Measurements from ENCODE around the gene ACTR2.
A peak's percentile ranks its signal among the peaks of the same experiment; 100 is the strongest.

The ACTR2 gene

GRCh38 chr2:65227456-65228262 is at the start of gene ACTR2:
TSS of gene ACTR2 (plus strand) at chr2:65227831. CDS start at chr2:65227910, 79 bp downstream.
- ChIA-PET POLR2A (interaction anchor here (0.6 to 1.6 kb wide), 34 partner anchors 8 to 1173 kb away, joined by 3 to 29 read pairs (median 4); partner anchors contain the start of genes CEP68, RAB1A and SERTAD2), CTCF (interaction anchor here (0.9 kb wide), 1 partner anchor 37 kb away, joined by 3 read pairs; no protein-coding TSS in a partner anchor)
- H3K9me3 ChIP-seq (ENCODE audit: control insufficient read depth, insufficient read depth, low read depth, low read length) = no peaks in the 10 kb centered on the region
- 0 out of 2 replicates have a peak, but pooled peaks cover 8% of the 10 kb centered on the region for H3K4me1 ChIP-seq (ENCODE audit: control insufficient read depth, insufficient read depth, low read length)
- peak within 1 kb of the TSS; percentile 86 for H3K27ac ChIP-seq (ENCODE audit: extremely low read depth, low read depth, low read length)
- peak within 1 kb of the TSS; percentile 95 for H3K4me3 ChIP-seq (ENCODE audit: low read depth, low read length)
- peaks cover 0 to 10% of the 10 kb centered on the region in 2 experiments; a peak in 1 of 3 replicates for H3K36me3 ChIP-seq (ENCODE audit: control insufficient read depth in 2 of 2, insufficient read depth in 1 of 2, low read length in 2 of 2)
- TF ChIP-seq SP7 (tag by site-specific recombination; IDR thresholded peaks at IDR 0.05) (0 out of 2 replicates have a peak, but pooled peaks have one; percentile 39), GLIS2 (tag by site-specific recombination; IDR thresholded peaks at IDR 0.05) (peak; percentile 72), KLF17 (tag by site-specific recombination; IDR thresholded peaks at IDR 0.05) (0 out of 2 replicates have a peak, but pooled peaks have one; percentile 49), SP3 (tag by site-specific recombination; IDR thresholded peaks at IDR 0.05) (peak; percentile 88), SP2 (tag by site-specific recombination; IDR thresholded peaks at IDR 0.05) (peak; percentile 96), ZNF148 (tag by site-specific recombination; IDR thresholded peaks at IDR 0.05; ENCODE audit: borderline replicate concordance) (no peak), ZNF138 (tag by site-specific recombination; IDR thresholded peaks at IDR 0.05; ENCODE audit: borderline replicate concordance) (no peak), KLF8 (tag by site-specific recombination; IDR thresholded peaks at IDR 0.05) (peak; percentile 74), ZBTB26 (tag by site-specific recombination; optimal IDR thresholded peaks at IDR 0.05) (peak; percentile 77), ZNF76 (tag by site-specific recombination; IDR thresholded peaks at IDR 0.05; ENCODE audit: borderline replicate concordance, low read depth) (peak; percentile 18; the same call in 1 of the 2 replicates), PBX3 (CRISPR knock-in tag; IDR thresholded peaks at IDR 0.05) (peak; percentile 85), ZBTB8A (tag by site-specific recombination; IDR thresholded peaks at IDR 0.05) (peak; percentile 92), GLIS1 (tag by site-specific recombination; IDR thresholded peaks at IDR 0.05) (peak; percentile 35; the same call in 1 of the 2 replicates), PATZ1 (tag by site-specific recombination; IDR thresholded peaks at IDR 0.05) (0 out of 2 replicates have a peak, but pooled peaks have one; percentile 33), ZNF561 (tag by site-specific recombination; IDR thresholded peaks at IDR 0.05; ENCODE audit: borderline replicate concordance) (peak; percentile 59; the same call in 1 of the 2 replicates), ZXDB (tag by site-specific recombination; IDR thresholded peaks at IDR 0.05) (peak; percentile 42; the same call in 1 of the 2 replicates), PRDM10 (tag by site-specific recombination; IDR thresholded peaks at IDR 0.05) (peak; percentile 60; the same call in 1 of the 2 replicates), ZFHX2 (tag by site-specific recombination; conservative IDR thresholded peaks at IDR 0.05) (peak; percentile 84), ZBTB17 (tag by site-specific recombination; IDR thresholded peaks at IDR 0.05) (peak; percentile 81), ZNF629 (tag by site-specific recombination; IDR thresholded peaks at IDR 0.05) (peak; percentile 31; the same call in 1 of the 2 replicates), ZNF610 (tag by site-specific recombination; IDR thresholded peaks at IDR 0.05; ENCODE audit: borderline replicate concordance) (no peak), KLF1 (tag by site-specific recombination; IDR thresholded peaks at IDR 0.05) (peak; percentile 89)
